Measurements from ENCODE around the gene SGTA. TPM values are rescaled to one million over a fixed set of nuclear protein-coding genes. Genes with fewer than 3 reads are reported as not detected.
A peak's percentile ranks its signal among the peaks of the same experiment; 100 is the strongest.

The SGTA gene
- total and polyA plus RNA-seq, 9 of the 15 experiments (the other 6 are each of a cell fraction or from before 2014, with no cell fraction given): 1.4 to 110 (median 49.9) TPM

- no peaks in the 10 kb centered on the region for H3K27me3 ChIP-seq (ENCODE audit: control insufficient read depth in 2 of 2, insufficient read depth in 2 of 2, low read length in 2 of 2)
- no peaks in the 10 kb centered on the region for H3K9me3 ChIP-seq (replicated peaks; ENCODE audit: control insufficient read depth, insufficient read depth, low read depth, low read length)
- DNase-seq (ENCODE audit: extremely low read depth in 1 of 4, low spot score in 3 of 4): no peak
- 91% methylated on average over 17 of the region's 17 CpGs for WGBS (ENCODE audit: insufficient coverage, low coverage, missing lambda C conversion rate)
- no TSS peak for BruUV-seq (replicated peaks)
- H3K27ac ChIP-seq (ENCODE audit: extremely low read depth, low read depth, low read length): no peak overlapping the region
- POLR2A ChIA-PET: interaction anchor here (1.1 kb wide), 1 partner anchor 12 kb away, joined by 4 read pairs; no protein-coding TSS in a partner anchor
- no peak overlapping the region for H3K9ac ChIP-seq (ENCODE audit: insufficient read depth in 1 of 2, low read depth in 2 of 2, low read length in 2 of 2)
- H4K20me1 ChIP-seq (replicated peaks; ENCODE audit: control insufficient read depth, insufficient read depth, low read length): no peaks in the 10 kb centered on the region
- no peaks in the 10 kb centered on the region for H3K79me2 ChIP-seq (ENCODE audit: control insufficient read depth, insufficient read depth, low read length)
- ATAC-seq: no peak
- H2AFZ ChIP-seq (ENCODE audit: low read depth, low read length): no peak overlapping the region
- FAIRE-seq: no peak
- H3K36me3 ChIP-seq (ENCODE audit: control insufficient read depth, insufficient read depth, low read length): peaks cover 94% of the 10 kb centered on the region; the same call in 2 of the 3 replicates
- H3K4me3 ChIP-seq: no peak overlapping the region
- peaks cover 0 to 19% of the 10 kb centered on the region in 2 experiments; a peak in 1 of 5 replicates for H3K4me1 ChIP-seq (replicated peaks in 1 of 2; ENCODE audit: control insufficient read depth in 2 of 2, insufficient read depth in 2 of 2, low read length in 2 of 2)
- no peak overlapping the region for H3K4me2 ChIP-seq (ENCODE audit: insufficient read depth, low read length)
- CTCF ChIA-PET (ENCODE audit: low intra/inter-chr PET ratio): no interaction called here
- TF ChIP-seq ZBTB33 (CRISPR knock-in tag; IDR thresholded peaks at IDR 0.05): peak; percentile 30; the same call in 1 of the 2 replicates
- no peak for TF ChIP-seq ZNF551 (CRISPR knock-in tag; IDR thresholded peaks at IDR 0.05)
- in situ Hi-C loops (cut with MboI) (no loop called here), intact Hi-C loops (cut with micrococcal nuclease) (no loop called here)
- no peaks in the 10 kb centered on the region for H3K9me1 ChIP-seq (ENCODE audit: control insufficient read depth, insufficient read depth, low read length)
Observed at GRCh38 chr19:2759362-2759761, 23.7 kb downstream of the SGTA start.

Data from K562 (cell line).